Large intestine (tissue), 3 donors: Measurements from ENCODE around the gene LRRC4B. TPM values are rescaled to one million over a fixed set of nuclear protein-coding genes. Genes with fewer than 3 reads are reported as not detected.
"Not testable (repeated sequence)": the region's sequence is repeated elsewhere in the genome, so short reads cannot be mapped to it uniquely, and the experiment has no call there.

Experiments
- DNase-seq, 2 donors: peaks; one replicate each; pipeline versions ENCODE4 v3.0.0 to v3.0.0-alpha.2; 2013
- H3K27ac ChIP-seq: one replicate; pipeline ENCODE4 v1.5.1; 2013; ENCODE audit warnings: low read length
- H3K27me3 ChIP-seq: 2 replicates; pipeline ENCODE4 v1.6.1; 2013; ENCODE audit warnings: low read length; ENCODE audit not compliant: control insufficient read depth, insufficient read depth
- H3K36me3 ChIP-seq: 2 replicates; pipeline ENCODE4 v1.6.1; 2013; ENCODE audit warnings: low read length; ENCODE audit not compliant: control insufficient read depth, insufficient read depth
- H3K4me1 ChIP-seq: one replicate; pipeline ENCODE4 v1.6.1; 2013; ENCODE audit warnings: low read length; ENCODE audit not compliant: control insufficient read depth, insufficient read depth
- H3K4me3 ChIP-seq: one replicate; pipeline ENCODE4 v1.5.1; 2013; ENCODE audit warnings: low read length
- H3K9me3 ChIP-seq: one replicate; pipeline ENCODE4 v1.6.1; 2013; ENCODE audit warnings: mild to moderate bottlenecking, low read depth, low read length, moderate library complexity; ENCODE audit not compliant: control insufficient read depth
- WGBS: methylation state at CpG from one replicate; pipeline ENCODE4 v1.1.5; 2013; ENCODE audit warnings: low lambda C conversion rate; ENCODE audit not compliant: insufficient coverage; 5-methylcytosine and 5-hydroxymethylcytosine counted together
- polyA plus RNA-seq: library from polyadenylated mRNA; unstranded; fragments of 120-200 nt; gene quantifications from one replicate; pipeline ENCODE4 v1.2.1, GENCODE V29; 2013

LRRC4B gene
- polyA plus RNA-seq, 1 donor, result 6.9 TPM

GRCh38 chr19:50475101-50475568 is 93.1 kb downstream of the LRRC4B start:
- Histone ChIP-seq H3K4me3 (no peak overlapping the region), H3K36me3 (peaks cover 22% of the 10 kb centered on the region), H3K9me3 (peaks cover 21% of the 10 kb centered on the region), H3K4me1 (peaks cover 8% of the 10 kb centered on the region), H3K27me3 (no peaks in the 10 kb centered on the region), H3K27ac (no peak overlapping the region)
- DNase-seq, result no peak
- WGBS, result no CpG with 5 or more reads among the region's 12 CpGs

- 89% methylated on average over 1 of the region's 3 CpGs for WGBS
- not testable (repeated sequence) for H3K36me3 ChIP-seq, H3K4me1 ChIP-seq, H3K27me3 ChIP-seq, DNase-seq, H3K27ac ChIP-seq, H3K4me3 ChIP-seq
- peaks cover 13% of the 10 kb centered on the region for H3K9me3 ChIP-seq
These were observed 94.9 kb downstream of the LRRC4B start for GRCh38 chr19:50473336-50473735.

GRCh38 chr19:50468818-50469217 is 99.4 kb downstream of the LRRC4B start:
- no peaks in the 10 kb centered on the region for H3K9me3 ChIP-seq
- H3K27me3 ChIP-seq, result no peaks in the 10 kb centered on the region
- no peak overlapping the region for H3K27ac ChIP-seq
- H3K4me1 ChIP-seq, result peaks cover 9% of the 10 kb centered on the region
- no peak for DNase-seq
- H3K4me3 ChIP-seq, result no peak overlapping the region
- WGBS, result 100% methylated on average over 2 of the region's 6 CpGs
- H3K36me3 ChIP-seq, result no peaks in the 10 kb centered on the region

GRCh38 chr19:50467566-50467965 is 100.7 kb downstream of the LRRC4B start:
- no peak overlapping the region for H3K4me3 ChIP-seq
- 80% methylated on average over 1 of the region's 18 CpGs for WGBS
- H3K36me3 ChIP-seq, result no peaks in the 10 kb centered on the region
- DNase-seq, result no peak
- no peak overlapping the region for H3K27ac ChIP-seq
- peaks cover 9% of the 10 kb centered on the region for H3K4me1 ChIP-seq
- H3K27me3 ChIP-seq, result no peaks in the 10 kb centered on the region
- no peaks in the 10 kb centered on the region for H3K9me3 ChIP-seq

Other genes with a start within 250 kb of the LRRC4B start
- 3.1 TPM for gene KCNC3, start 239.1 kb downstream of the LRRC4B start, polyA plus RNA-seq
- gene NAPSA, start 202.8 kb downstream of the LRRC4B start, polyA plus RNA-seq, result 2.8 TPM
- gene NR1H2, start 192.0 kb downstream of the LRRC4B start, polyA plus RNA-seq, result 34.2 TPM
- 26.1 TPM for gene POLD1, start 184.1 kb downstream of the LRRC4B start, polyA plus RNA-seq
- 13.5 TPM for gene SPIB, start 149.5 kb downstream of the LRRC4B start, polyA plus RNA-seq
- gene MYBPC2, start 135.5 kb downstream of the LRRC4B start, polyA plus RNA-seq, result 0.37 TPM
- gene EMC10, start 91.9 kb downstream of the LRRC4B start, polyA plus RNA-seq, result 142 TPM
- gene GARIN5A, start 91.6 kb downstream of the LRRC4B start, polyA plus RNA-seq, result 2.7 TPM
- gene JOSD2, start 57.2 kb downstream of the LRRC4B start, polyA plus RNA-seq, result 20.1 TPM
- gene ASPDH, start 54.5 kb downstream of the LRRC4B start, polyA plus RNA-seq, result 4.4 TPM
- 0.93 TPM for gene SYT3, start 71.4 kb upstream of the LRRC4B start, polyA plus RNA-seq
- gene C19orf81, start 81.0 kb upstream of the LRRC4B start, polyA plus RNA-seq, result 0.46 TPM
- gene SHANK1, start 151.4 kb upstream of the LRRC4B start, polyA plus RNA-seq, result 3.2 TPM
- gene CLEC11A, start 154.9 kb upstream of the LRRC4B start, polyA plus RNA-seq, result 14.6 TPM
- not detected for gene GPR32, start 202.0 kb upstream of the LRRC4B start, polyA plus RNA-seq
- gene ACP4, start 222.0 kb upstream of the LRRC4B start, polyA plus RNA-seq, result 0.09 TPM